ENCODE data around the gene GTF2F2. TPM values are rescaled to one million over a fixed set of nuclear protein-coding genes. Genes with fewer than 3 reads are reported as not detected.

Gene GTF2F2
- total and polyA plus RNA-seq, 2 experiments from 2014 or later = 42.1 to 75.6 TPM

GRCh38 chr13:45254396-45254795, 134.1 kb downstream of the GTF2F2 start:
- no peak for DNase-seq (ENCODE audit: low spot score)
- H3K4me3 ChIP-seq = no peak overlapping the region
- H3K9me3 Mint-ChIP-seq = no peaks in the 10 kb centered on the region; the same call in 2 of the 3 replicates

More at GRCh38 chr13:45254396-45254795, 134.1 kb downstream of the GTF2F2 start:
- Histone ChIP-seq H3K27ac (ENCODE audit: low read depth) (no peak overlapping the region), H3K79me2 (replicated peaks; ENCODE audit: insufficient read depth) (no peaks in the 10 kb centered on the region), H3K9me2 (ENCODE audit: insufficient read depth) (no peaks in the 10 kb centered on the region), H3K36me3 (ENCODE audit: insufficient read depth) (no peaks in the 10 kb centered on the region), H3K27me3 (ENCODE audit: insufficient read depth) (no peaks in the 10 kb centered on the region), H4K20me1 (replicated peaks; ENCODE audit: insufficient read depth) (no peaks in the 10 kb centered on the region), H3F3A (replicated peaks; ENCODE audit: low read depth) (no peaks in the 10 kb centered on the region), H3K4me2 (no peak overlapping the region), H2AFZ (no peak overlapping the region), H3K4me1 (ENCODE audit: insufficient read depth) (no peaks in the 10 kb centered on the region)
- H3K4me3 Mint-ChIP-seq = no peak overlapping the region
- no peak for ATAC-seq
- H3K36me3 Mint-ChIP-seq (ENCODE audit: low read depth) = peaks cover 9% of the 10 kb centered on the region; the same call in 2 of the 3 replicates
- H3K27ac Mint-ChIP-seq = no peak overlapping the region
- H3K27me3 Mint-ChIP-seq (ENCODE audit: insufficient read depth, low read depth, poor library complexity) = no peaks in the 10 kb centered on the region
- H3K4me1 Mint-ChIP-seq = peaks cover 12% of the 10 kb centered on the region
- TF ChIP-seq CREB1 (CRISPR knock-in tag; IDR thresholded peaks at IDR 0.05; ENCODE audit: low read depth) = no peak
- no peak for TF ChIP-seq REST (IDR thresholded peaks at IDR 0.05; ENCODE audit: unreplicated experiment)
- no peak for TF ChIP-seq STAT1 (IDR thresholded peaks at IDR 0.05; ENCODE audit: unreplicated experiment)
- TF ChIP-seq CTCF (conservative IDR thresholded peaks at IDR 0.05; ENCODE audit: low read depth in 2 of 2) = no peak
- no peak for TF ChIP-seq NANOG (IDR thresholded peaks at IDR 0.05; ENCODE audit: borderline replicate concordance)
- TF ChIP-seq JUNB (IDR thresholded peaks at IDR 0.05; ENCODE audit: unreplicated experiment) = no peak
- no peak for TF ChIP-seq ZNF462 (CRISPR knock-in tag; IDR thresholded peaks at IDR 0.05)
- TF ChIP-seq ZNF331 (CRISPR knock-in tag; IDR thresholded peaks at IDR 0.05; ENCODE audit: low read depth) = no peak
- TF ChIP-seq ETS1 (IDR thresholded peaks at IDR 0.05) = no peak

Data from GM23338 (cell line).